Adrenal gland (tissue), 12 donors: ENCODE data around the gene CPED1. TPM values are rescaled to one million over a fixed set of nuclear protein-coding genes. Genes with fewer than 3 reads are reported as not detected.
"Not testable (repeated sequence)": the region's sequence is repeated elsewhere in the genome, so short reads cannot be mapped to it uniquely, and the experiment has no call there.

ENCODE experiments used
- DNase-seq, 7 donors: peaks; one replicate each; pipeline ENCODE4 v3.0.0-alpha.2; 2019 to 2020
- H3K27ac ChIP-seq, 5 donors: fragments of 200-600 bp; sonication (generic) in 4 of 5; 1 replicate in 3 of 5; 2 replicates in 2 of 5; pipeline versions ENCODE4 v1.5.1 to v1.8.0; 2016 to 2020; ENCODE audit warnings: mild to moderate bottlenecking in 1 of 5
- H3K27me3 ChIP-seq: fragments of 200-600 bp; 2 replicates; pipeline ENCODE4 v1.8.0; 2021
- H3K36me3 ChIP-seq, 2 donors: fragments of 200-600 bp; replicated peaks in 1 of 2; 1 replicate in 1 of 2; 2 replicates in 1 of 2; pipeline versions ENCODE4 v1.5.1 to v1.8.0; 2018 to 2022
- H3K4me1 ChIP-seq, 2 donors: fragments of 200-600 bp; replicated peaks in 1 of 2; 1 replicate in 1 of 2; 2 replicates in 1 of 2; pipeline versions ENCODE4 v1.5.1 to v1.8.0; 2018 to 2021
- H3K4me3 ChIP-seq, 4 donors: fragments of 200-600 bp; sonication (generic) in 3 of 4; one replicate each; pipeline ENCODE4 v1.5.1; 2016 to 2018
- H3K9me3 ChIP-seq, 3 donors: fragments of 200-600 bp; sonication (generic) in 1 of 3; replicated peaks in 1 of 3; 1 replicate in 2 of 3; 2 replicates in 1 of 3; pipeline versions ENCODE4 v1.5.1 to v1.8.0; 2016 to 2021
- POLR2A ChIP-seq, 2 donors: fragments of 450-650 bp; IDR thresholded peaks; one replicate each; pipeline ENCODE4 v1.6.1; 2017; ENCODE audit warnings: antibody characterized with exemption in 2 of 2, mild to moderate bottlenecking in 2 of 2, moderate library complexity in 1 of 2
- WGBS, 4 donors: extraction: QIAGEN DNeasy Blood & Tissue Kit in 2 of 4; methylation state at CpG; one replicate each; pipeline versions ENCODE4 v1.1.5 to v1.1.7; 2013 to 2017; 5-methylcytosine and 5-hydroxymethylcytosine counted together
- intact Hi-C, 2 donors: fragments of 100-400 bp; cut with DNase I; formaldehyde crosslinking; loops; one replicate each; pipeline versions ENCODE4 v1.14.1 to v1.15.0; 2022 to 2023
- polyA plus RNA-seq, 3 donors: library from polyadenylated mRNA; stranded (reverse); fragments of 200-250 nt in 2 of 3; fragments of 350-450 nt in 1 of 3; fragmentation: Illumina TruSeq in 1 of 3; extraction: RNeasy Lipid Tissue Mini Kit (QIAGEN cat#74804) in 1 of 3; gene quantifications; one replicate each; pipeline ENCODE4 v1.2.3, GENCODE V29; 2013 to 2014
- total RNA-seq, 9 donors: library from RNA; depleted of rRNA in 4 of 9; stranded (reverse); fragments of >200 nt in 4 of 9; fragments of 120-200 nt in 1 of 9; fragmentation: NEBNext Ultra II Directional in 1 of 9; extraction: Animal tissue kit (Norgen Biotek cat#: 25700) in 1 of 9; gene quantifications; one replicate each; pipeline versions ENCODE4 v1.1.0 to v1.2.4, GENCODE V29; 2013 to 2023
- TF ChIP-seq, protein P1 (sequence below), 6 experiments: fragments of 450-650 bp in 4 of 6; fragments of 200-600 bp in 2 of 6; sonication (generic) in 1 of 6; IDR thresholded peaks; 1 replicate in 5 of 6; 2 replicates in 1 of 6; pipeline versions ENCODE4 v1.5.1 to v1.8.0; 2016 to 2021; ENCODE audit warnings: antibody characterized with exemption in 6 of 6, mild to moderate bottlenecking in 2 of 6, moderate library complexity in 1 of 6
- donor health status: healthy with polysubstance abuse.
- donor health status: Bipolar disorder and iron deficiency.
- donor health status: DM: yes; HTN: yes; CAD: no.
- donor health status: DM: no; HTN: no; CAD: no.
- donor health status: DM: no; HTN: no; CAD: no.
- donor health status: DM: yes; HTN: yes; CAD: no.

Gene CPED1
- total and polyA plus RNA-seq, 12 donors, result 5.2 to 72.2 (median 40.7) TPM

DNA sequence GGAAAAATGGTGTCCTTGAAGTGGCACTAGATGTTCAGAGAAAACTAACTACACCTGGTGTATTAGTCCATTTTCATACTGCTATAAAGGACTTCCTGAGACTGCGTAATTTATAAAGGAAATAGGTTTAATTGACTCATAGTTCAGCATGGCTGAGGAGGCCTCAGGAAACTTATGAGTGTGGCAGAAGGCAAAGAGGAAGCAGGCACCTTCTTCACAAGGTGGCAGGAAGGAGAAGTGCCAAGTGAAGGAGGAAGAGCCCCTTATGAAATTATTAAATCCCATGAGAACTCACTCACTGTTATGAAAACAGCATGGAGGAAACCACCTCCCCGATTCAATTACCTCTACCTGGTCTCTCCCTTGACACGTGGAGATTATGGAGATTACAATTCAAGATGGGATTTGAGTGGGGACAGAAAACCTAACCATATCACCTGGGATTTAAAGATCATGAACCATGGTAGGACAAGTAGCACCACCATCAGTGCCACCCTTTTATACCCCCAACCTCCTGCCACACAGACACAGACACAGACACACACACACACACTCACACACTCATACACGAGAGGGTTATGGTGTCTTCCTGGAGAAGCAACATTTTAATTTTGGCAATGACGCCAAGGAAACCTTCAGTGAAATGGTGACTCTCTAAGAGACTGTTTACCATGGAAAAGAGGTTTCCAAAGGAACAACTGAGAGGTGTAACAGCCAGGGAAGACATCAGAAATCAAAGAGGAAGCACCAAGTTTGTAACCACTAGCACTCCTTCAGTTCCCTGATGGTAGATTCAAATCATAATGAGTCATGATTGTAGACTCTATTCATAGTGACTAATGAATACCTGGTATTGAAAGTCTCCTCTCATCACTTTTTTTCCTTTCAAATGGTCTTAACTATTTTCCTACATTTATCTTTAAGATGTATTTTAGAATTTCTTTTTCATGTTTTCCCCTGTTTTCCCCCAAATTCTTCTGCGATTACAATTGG is 298.5 kb downstream of the CPED1 start:
- Histone ChIP-seq H3K4me3 (no peak overlapping the region), H3K4me1 (no peaks in the 10 kb centered on the region), H3K27me3 (no peaks in the 10 kb centered on the region), H3K27ac (no peak overlapping the region), H3K9me3 (peaks cover 0 to 4% (median 0%) of the 10 kb centered on the region in 3 donors), H3K36me3 (no peaks in the 10 kb centered on the region)
- TF ChIP-seq POLR2A (IDR thresholded peaks at IDR 0.05), result no peak
- TF ChIP-seq, protein P1, sequence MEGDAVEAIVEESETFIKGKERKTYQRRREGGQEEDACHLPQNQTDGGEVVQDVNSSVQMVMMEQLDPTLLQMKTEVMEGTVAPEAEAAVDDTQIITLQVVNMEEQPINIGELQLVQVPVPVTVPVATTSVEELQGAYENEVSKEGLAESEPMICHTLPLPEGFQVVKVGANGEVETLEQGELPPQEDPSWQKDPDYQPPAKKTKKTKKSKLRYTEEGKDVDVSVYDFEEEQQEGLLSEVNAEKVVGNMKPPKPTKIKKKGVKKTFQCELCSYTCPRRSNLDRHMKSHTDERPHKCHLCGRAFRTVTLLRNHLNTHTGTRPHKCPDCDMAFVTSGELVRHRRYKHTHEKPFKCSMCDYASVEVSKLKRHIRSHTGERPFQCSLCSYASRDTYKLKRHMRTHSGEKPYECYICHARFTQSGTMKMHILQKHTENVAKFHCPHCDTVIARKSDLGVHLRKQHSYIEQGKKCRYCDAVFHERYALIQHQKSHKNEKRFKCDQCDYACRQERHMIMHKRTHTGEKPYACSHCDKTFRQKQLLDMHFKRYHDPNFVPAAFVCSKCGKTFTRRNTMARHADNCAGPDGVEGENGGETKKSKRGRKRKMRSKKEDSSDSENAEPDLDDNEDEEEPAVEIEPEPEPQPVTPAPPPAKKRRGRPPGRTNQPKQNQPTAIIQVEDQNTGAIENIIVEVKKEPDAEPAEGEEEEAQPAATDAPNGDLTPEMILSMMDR (IDR thresholded peaks at IDR 0.05), result no peak
- intact Hi-C loops, result no loop called here
- no peak for DNase-seq
- 82 to 91% (median 88%) methylated on average over 6 of the region's 6 CpGs for WGBS, 4 donors

DNA sequence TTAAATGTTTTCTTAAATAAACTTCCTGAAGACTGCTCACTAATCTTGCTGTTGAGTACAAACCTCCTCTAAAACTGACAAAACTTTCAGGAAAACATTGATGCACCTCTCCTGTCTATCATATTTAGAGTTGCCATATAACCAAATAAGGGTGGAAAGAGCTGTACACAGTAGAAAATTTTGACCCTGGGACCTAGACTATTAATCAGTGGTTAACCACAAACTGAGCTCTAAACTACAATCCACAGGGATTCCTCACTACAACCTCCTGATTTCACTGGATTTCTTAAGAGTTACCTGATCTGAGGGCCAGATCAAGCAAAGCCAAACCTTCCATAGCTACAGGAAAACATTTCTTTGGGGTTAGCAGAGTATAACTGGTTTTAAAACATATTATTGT is 300.4 kb downstream of the CPED1 start:
- Histone ChIP-seq H3K9me3 (peaks cover 0 to 4% (median 0%) of the 10 kb centered on the region in 3 donors), H3K27ac (no peak overlapping the region), H3K36me3 (no peaks in the 10 kb centered on the region), H3K4me3 (no peak overlapping the region), H3K4me1 (no peaks in the 10 kb centered on the region), H3K27me3 (no peaks in the 10 kb centered on the region)
- TF ChIP-seq, protein P1 (IDR thresholded peaks at IDR 0.05), result no peak
- no peak for DNase-seq
- intact Hi-C loops, result no loop called here

DNA sequence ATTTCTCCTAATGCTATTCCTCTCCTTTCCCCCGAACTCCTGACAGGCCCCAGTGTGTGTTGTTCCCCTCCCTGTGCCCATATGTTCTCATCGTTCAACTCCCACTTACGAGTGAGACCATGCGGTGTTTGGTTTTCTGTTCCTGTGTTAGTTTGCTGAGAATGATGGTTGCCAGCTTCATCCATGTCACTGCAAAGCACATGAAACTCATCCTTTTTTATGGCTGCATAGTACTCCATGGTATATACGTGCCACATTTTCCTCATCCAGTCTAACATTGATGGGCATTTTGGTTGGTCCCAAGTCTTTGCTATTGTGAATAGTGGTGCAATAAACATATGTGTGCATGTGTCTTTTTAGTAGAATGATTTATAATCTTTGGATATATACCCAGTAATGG is 301.4 kb downstream of the CPED1 start:
- intact Hi-C loops, H3K36me3 ChIP-seq: not testable (repeated sequence)

DNA sequence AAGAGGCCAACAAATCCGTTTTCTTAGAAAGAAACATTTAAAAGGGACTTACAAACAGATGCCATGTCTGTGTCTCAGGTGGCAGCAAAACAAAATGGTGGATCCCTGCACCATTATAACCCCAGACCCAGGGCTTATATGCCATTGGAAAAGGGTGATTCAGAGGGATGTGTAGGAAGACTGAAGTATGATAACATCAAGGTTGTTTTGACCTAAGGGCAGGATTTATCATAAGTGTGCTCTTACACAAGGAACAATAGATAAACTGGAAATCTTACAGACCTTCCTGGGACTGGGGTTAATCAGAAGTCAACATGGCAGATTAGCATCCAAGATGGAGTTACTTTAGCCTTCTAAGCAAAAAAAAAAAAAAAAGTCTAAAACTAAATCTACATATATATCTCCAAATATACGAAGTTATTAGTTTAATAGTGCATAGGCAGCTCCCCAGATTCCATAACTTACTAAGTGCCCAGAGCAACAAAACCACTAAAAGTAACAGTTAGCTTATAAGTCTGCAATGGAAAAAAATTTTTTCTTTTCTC is 306.0 kb downstream of the CPED1 start:
- no peak for DNase-seq
- TF ChIP-seq POLR2A (IDR thresholded peaks at IDR 0.05), result no peak
- TF ChIP-seq, protein P1 (IDR thresholded peaks at IDR 0.05), result no peak
- H3K4me3 ChIP-seq, result no peak overlapping the region
- H3K9me3 ChIP-seq, result no peaks in the 10 kb centered on the region
- H3K27ac ChIP-seq, result no peak overlapping the region
- no peaks in the 10 kb centered on the region for H3K36me3 ChIP-seq
- no peaks in the 10 kb centered on the region for H3K4me1 ChIP-seq
- intact Hi-C loops, result no loop called here
- 82 to 90% (median 86%) methylated on average over 2 of the region's 2 CpGs for WGBS, 4 donors
- H3K27me3 ChIP-seq, result no peaks in the 10 kb centered on the region

More for the DNA sequence above, 301.4 kb downstream of the CPED1 start:
- H3K4me1 ChIP-seq, DNase-seq, H3K27ac ChIP-seq, H3K9me3 ChIP-seq, H3K27me3 ChIP-seq, H3K4me3 ChIP-seq: not testable (repeated sequence)
- WGBS, 4 donors, result 92 to 98% (median 95%) methylated on average over 5 of the region's 5 CpGs
